Mucosa of stomach (tissue), 1 donor: ENCODE data around the gene MECR.

Experiments used
- H3K27me3 ChIP-seq: one replicate; pipeline ENCODE4 v1.7.0; 2013; ENCODE audit warnings: mild to moderate bottlenecking, low read length; ENCODE audit not compliant: control insufficient read depth, insufficient read depth
- H3K36me3 ChIP-seq: one replicate; pipeline ENCODE4 v1.7.0; 2013; ENCODE audit warnings: low read length; ENCODE audit not compliant: control insufficient read depth, insufficient read depth
- H3K4me1 ChIP-seq: one replicate; pipeline ENCODE4 v1.7.0; 2013; ENCODE audit warnings: mild to moderate bottlenecking, low read length; ENCODE audit not compliant: control insufficient read depth, insufficient read depth
- H3K4me3 ChIP-seq: one replicate; pipeline ENCODE4 v1.7.0; 2013; ENCODE audit warnings: low read length
- H3K9ac ChIP-seq: one replicate; pipeline ENCODE4 v1.7.0; 2013; ENCODE audit warnings: mild to moderate bottlenecking, low read length, moderate library complexity
- H3K9me3 ChIP-seq: one replicate; pipeline ENCODE4 v1.7.0; 2013; ENCODE audit warnings: mild to moderate bottlenecking, low read length, moderate library complexity; ENCODE audit not compliant: control insufficient read depth
- donor health status: Pancreatic carcinoma.

The MECR gene

GRCh38 chr1:29251164-29252124 lies 20.7 kb upstream of the MECR start:
- no peak overlapping the region for H3K4me3 ChIP-seq
- H3K36me3 ChIP-seq = no peaks in the 10 kb centered on the region
- H3K4me1 ChIP-seq = no peaks in the 10 kb centered on the region
- H3K9ac ChIP-seq = no peak overlapping the region
- H3K27me3 ChIP-seq = no peaks in the 10 kb centered on the region
- no peaks in the 10 kb centered on the region for H3K9me3 ChIP-seq

- no peaks in the 10 kb centered on the region for H3K4me1 ChIP-seq
- H3K36me3 ChIP-seq = no peaks in the 10 kb centered on the region
- H3K9me3 ChIP-seq = no peaks in the 10 kb centered on the region
- H3K4me3 ChIP-seq = no peak overlapping the region
- no peaks in the 10 kb centered on the region for H3K27me3 ChIP-seq
- H3K9ac ChIP-seq = no peak overlapping the region
These were observed 19.3 kb upstream of the MECR start for GRCh38 chr1:29249951-29250581.

DNA sequence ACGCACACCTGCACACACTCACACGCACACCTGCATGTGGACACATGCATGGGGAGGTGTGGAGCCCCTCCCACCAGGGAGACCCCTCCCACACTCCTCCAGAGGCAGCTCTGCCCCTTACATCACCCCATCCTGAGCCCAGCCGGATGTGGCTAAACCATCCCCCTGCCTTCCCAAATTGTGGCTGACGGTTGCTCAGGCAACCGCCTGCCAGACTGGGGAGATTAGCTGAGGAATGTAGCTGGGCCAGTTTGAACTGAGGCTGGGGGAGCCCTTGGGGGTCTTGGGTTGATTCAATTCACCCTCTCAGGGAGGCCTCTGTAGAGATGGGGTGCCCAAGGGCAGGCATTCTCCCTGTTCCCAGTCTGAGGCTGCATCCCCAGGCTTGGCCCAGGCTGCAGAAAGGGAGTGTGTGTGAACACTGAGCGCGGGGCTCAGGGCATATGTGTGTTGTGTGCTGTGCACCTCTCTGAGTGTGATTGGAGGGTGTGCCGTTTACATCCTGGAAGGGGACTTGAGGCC lies 18.5 kb upstream of the MECR start:
- Histone ChIP-seq H3K36me3 (no peaks in the 10 kb centered on the region), H3K9me3 (no peaks in the 10 kb centered on the region), H3K4me1 (no peaks in the 10 kb centered on the region), H3K4me3 (no peak overlapping the region), H3K27me3 (no peaks in the 10 kb centered on the region), H3K9ac (no peak overlapping the region)

GRCh38 chr1:29248409-29248808 lies 17.7 kb upstream of the MECR start:
- Histone ChIP-seq H3K9me3 (no peaks in the 10 kb centered on the region), H3K9ac (no peak overlapping the region), H3K36me3 (no peaks in the 10 kb centered on the region), H3K4me3 (no peak overlapping the region), H3K27me3 (no peaks in the 10 kb centered on the region), H3K4me1 (no peaks in the 10 kb centered on the region)

GRCh38 chr1:29247571-29248273 lies 17.0 kb upstream of the MECR start:
- Histone ChIP-seq H3K9me3 (no peaks in the 10 kb centered on the region), H3K4me1 (no peaks in the 10 kb centered on the region), H3K27me3 (no peaks in the 10 kb centered on the region), H3K36me3 (no peaks in the 10 kb centered on the region), H3K4me3 (no peak overlapping the region), H3K9ac (no peak overlapping the region)

- no peak overlapping the region for H3K4me3 ChIP-seq
- H3K9me3 ChIP-seq = no peaks in the 10 kb centered on the region
- H3K4me1 ChIP-seq = no peaks in the 10 kb centered on the region
- no peaks in the 10 kb centered on the region for H3K36me3 ChIP-seq
- no peak overlapping the region for H3K9ac ChIP-seq
- no peaks in the 10 kb centered on the region for H3K27me3 ChIP-seq
These were observed 16.3 kb upstream of the MECR start for GRCh38 chr1:29247044-29247443.

- H3K4me3 ChIP-seq = no peak overlapping the region
- H3K36me3 ChIP-seq = no peaks in the 10 kb centered on the region
- H3K4me1 ChIP-seq = no peaks in the 10 kb centered on the region
- H3K27me3 ChIP-seq = no peaks in the 10 kb centered on the region
- H3K9me3 ChIP-seq = no peaks in the 10 kb centered on the region
- no peak overlapping the region for H3K9ac ChIP-seq
These were observed 15.1 kb upstream of the MECR start for GRCh38 chr1:29245876-29246275.

GRCh38 chr1:29245261-29245660 lies 14.5 kb upstream of the MECR start:
- Histone ChIP-seq H3K36me3 (no peaks in the 10 kb centered on the region), H3K4me3 (no peak overlapping the region), H3K9ac (no peak overlapping the region), H3K4me1 (no peaks in the 10 kb centered on the region), H3K27me3 (no peaks in the 10 kb centered on the region), H3K9me3 (no peaks in the 10 kb centered on the region)

DNA sequence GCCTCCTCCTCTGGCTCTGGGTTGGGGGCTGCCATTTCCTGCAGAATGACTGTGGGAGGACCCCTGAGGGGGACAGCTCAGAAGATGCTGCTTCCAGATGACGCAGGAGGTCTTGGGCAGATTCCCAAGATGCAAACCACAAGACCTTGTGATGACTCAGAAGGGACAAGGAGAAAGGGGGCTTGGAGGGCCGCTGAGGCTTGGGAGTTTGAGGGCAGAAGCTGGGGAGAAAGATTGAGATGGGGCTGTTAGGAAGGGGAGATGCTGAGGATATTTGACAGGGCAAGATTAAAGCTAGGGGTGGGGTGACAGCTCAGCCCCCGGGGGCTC lies 13.1 kb upstream of the MECR start:
- H3K36me3 ChIP-seq = no peaks in the 10 kb centered on the region
- no peak overlapping the region for H3K4me3 ChIP-seq
- peaks cover under 1% of the 10 kb centered on the region for H3K27me3 ChIP-seq
- H3K9me3 ChIP-seq = no peaks in the 10 kb centered on the region
- no peaks in the 10 kb centered on the region for H3K4me1 ChIP-seq
- H3K9ac ChIP-seq = no peak overlapping the region

- H3K9ac ChIP-seq = no peak overlapping the region
- no peak overlapping the region for H3K4me3 ChIP-seq
- H3K27me3 ChIP-seq = peaks cover 6% of the 10 kb centered on the region
- no peaks in the 10 kb centered on the region for H3K36me3 ChIP-seq
- H3K4me1 ChIP-seq = peaks cover 3% of the 10 kb centered on the region
- H3K9me3 ChIP-seq = no peaks in the 10 kb centered on the region
These were observed 12.5 kb upstream of the MECR start for GRCh38 chr1:29243023-29243870.

- Histone ChIP-seq H3K27me3 (peaks cover 21% of the 10 kb centered on the region), H3K4me3 (no peak overlapping the region), H3K9ac (no peak overlapping the region), H3K36me3 (no peaks in the 10 kb centered on the region), H3K9me3 (no peaks in the 10 kb centered on the region), H3K4me1 (peaks cover 17% of the 10 kb centered on the region)
These were observed 10.3 kb upstream of the MECR start for GRCh38 chr1:29240986-29241385.
